Medulla oblongata (tissue), 1 donor: ENCODE measurements around the gene ARHGAP21.
"Not testable (repeated sequence)": the region's sequence is repeated elsewhere in the genome, so short reads cannot be mapped to it uniquely, and the experiment has no call there.

Experiments used
- DNase-seq: peaks from one replicate; pipeline ENCODE4 v3.0.0-alpha.2; 2015; ENCODE audit errors: extremely low spot score

ARHGAP21 gene

DNA sequence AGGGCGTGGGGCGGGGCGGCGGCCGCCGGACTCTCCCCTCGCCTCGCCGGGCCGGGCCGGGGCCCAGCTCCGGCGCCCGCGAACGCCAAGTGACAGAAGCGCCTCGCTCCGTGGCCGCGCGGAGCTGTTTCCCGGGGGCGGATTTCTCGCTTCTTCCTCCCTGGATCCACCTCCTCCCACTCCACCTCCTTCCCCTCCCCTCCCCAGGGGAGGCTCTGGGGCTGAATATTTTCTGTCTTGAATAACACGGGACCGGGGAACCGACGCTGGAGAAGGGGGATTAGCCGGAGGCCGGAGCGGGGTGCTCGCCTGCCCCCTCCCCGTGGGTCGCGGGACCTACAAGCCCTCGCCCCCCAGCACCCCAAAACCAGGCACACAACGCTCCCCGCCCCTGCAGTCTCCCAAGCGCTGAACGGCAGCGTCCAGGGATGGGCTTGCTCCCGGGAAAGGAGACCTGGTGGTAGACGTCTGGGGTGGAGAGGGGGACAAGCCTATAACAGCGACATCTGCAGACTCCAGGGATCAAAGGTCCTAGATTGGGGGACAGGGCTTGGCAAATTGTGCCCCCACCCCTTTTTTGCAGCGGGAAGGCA lies at the start of gene ARHGAP21:
TSS of gene ARHGAP21 (minus strand) at position 100 of the 593 bp plus-strand sequence. CDS start 1,988 bp downstream, outside the sequence.
- peak; percentile 87 for DNase-seq

DNA sequence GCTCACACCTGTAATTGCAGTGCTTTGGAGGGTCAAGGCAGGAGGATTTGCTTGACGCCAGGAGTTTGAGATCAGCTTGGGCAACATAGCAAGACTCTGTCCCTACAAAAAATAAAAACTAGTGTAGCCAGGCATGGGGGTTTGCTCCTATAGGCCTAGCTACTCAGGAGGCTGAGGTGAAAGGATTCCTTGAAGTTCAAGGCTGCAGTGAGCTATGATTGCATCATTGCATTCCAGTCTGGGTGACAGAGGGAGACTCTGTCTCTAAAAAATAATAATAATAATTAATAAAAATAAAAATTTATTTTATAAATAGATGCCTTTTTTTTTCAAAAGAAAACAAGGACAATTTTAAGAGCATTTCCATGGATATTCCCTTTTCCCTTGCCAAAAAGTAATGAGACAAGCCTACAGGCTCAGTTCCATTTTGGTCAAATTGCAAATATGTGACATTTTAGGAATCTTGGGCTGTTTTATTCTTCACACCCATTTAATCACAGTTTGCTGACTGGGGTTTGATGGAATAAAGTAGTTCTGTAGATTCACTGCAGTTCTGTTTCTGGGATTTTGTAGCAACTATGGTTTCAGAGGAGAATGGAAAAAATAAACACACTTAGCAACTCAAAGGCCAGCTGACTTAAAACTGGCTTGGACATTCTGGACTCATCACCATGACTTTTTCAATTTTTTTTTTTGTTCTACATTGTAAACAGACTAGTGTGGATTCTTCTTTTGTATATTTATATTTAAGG lies 48.4 kb upstream of the ARHGAP21 start:
- no peak for DNase-seq

DNA sequence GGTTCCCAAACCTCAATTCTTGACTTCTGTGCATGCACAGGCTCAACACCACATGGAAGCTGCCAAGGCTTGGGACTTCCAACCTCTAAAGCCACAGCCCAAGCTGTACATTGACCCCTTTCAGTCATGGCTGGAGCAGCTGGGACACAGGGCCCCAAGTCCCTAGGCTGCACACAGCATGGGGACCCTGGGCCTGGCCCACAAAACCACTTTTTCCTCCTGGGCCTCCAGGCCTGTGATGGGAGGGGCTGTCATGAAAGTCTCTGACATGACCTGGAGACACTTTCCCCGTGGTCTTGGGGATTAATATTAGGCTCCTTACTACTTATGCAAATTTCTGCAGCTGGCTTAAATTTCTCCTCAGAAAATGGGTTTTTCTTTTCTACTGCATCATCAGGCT lies 41.3 kb upstream of the ARHGAP21 start:
- DNase-seq, result not testable (repeated sequence)

DNA sequence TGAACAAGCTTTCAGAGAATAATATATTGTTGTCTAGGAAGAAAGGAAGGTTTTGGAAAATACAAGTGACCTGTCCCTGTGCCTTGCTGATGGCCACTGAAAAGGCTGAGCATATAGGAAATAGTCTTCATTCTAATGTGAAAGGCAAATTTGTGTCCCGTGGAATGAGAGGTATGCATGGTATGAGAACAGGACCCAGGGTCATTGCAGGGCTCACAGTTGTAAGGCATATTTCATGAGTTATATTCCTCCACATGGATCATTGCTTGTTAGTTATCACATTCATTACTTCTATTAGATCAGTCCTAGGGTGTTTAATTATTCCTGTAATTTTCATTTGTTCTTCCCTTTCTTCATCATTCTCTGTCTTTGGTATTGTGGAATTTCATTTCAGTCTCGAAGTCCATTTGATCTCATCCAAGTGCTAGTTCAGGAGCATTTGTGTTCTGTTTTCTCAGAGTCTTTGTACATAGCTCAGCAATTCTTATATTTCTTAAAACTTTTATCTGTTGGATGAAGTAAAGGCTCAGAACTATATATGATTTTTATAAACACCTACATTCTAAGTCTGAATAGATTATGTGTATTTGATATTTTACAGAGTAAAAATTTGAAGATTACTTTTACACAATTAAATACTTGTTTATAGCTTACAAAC lies 39.4 kb upstream of the ARHGAP21 start:
- no peak for DNase-seq

DNA sequence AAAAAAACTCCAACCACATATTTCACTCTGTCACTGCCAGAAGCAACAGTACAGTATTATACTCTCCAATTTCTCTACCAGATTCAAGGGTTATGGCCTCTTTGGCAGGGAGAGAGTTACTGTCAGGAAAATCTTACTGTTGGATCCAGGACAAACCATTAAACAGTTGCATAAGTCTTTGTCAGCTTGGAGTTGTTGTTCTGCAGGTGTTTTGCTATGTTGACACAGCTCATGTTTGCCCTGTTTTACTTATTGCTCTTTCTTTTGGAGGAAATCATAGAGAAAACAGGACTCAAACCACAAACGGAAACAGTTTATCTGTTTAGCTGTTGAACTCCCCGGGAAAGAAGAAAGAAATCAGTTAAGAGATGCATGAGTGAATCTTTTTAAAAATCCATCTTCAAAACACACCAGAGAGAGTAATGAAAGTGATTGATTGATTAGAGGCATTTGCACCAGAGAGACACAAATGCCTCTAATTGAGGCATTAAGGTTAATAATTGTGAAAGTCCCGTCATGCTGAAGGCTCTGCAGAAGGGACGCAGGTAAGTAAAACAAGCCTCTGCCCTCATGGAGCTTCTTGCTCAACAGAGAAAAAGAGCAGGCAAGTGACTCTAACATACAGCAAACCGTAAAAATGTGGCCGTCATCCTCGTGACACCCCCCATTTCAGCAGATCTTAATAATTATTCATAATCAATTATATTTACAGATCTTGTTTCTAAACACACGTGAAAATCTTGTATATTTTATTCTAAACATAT lies 38.7 kb upstream of the ARHGAP21 start:
- DNase-seq, result no peak

DNA sequence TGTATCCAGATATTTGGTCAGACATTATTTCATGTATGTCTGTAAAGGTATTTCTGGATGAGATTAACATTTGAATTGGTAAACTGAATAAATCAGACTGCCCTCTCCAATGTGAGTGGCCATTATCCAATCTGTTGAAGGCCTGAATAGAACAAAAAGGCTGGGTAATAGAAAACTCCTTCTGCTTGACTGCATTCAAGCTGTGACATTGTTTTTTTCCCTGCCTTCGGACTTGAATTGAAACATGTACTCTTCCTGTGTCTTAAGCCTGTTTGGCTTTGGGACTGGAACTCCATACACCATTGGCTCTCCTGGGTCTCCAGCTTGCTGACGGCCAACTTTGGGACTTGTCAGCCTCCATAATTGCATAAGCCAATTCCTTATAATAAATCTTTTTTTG lies 36.0 kb upstream of the ARHGAP21 start:
- peak; percentile 15 for DNase-seq

DNA sequence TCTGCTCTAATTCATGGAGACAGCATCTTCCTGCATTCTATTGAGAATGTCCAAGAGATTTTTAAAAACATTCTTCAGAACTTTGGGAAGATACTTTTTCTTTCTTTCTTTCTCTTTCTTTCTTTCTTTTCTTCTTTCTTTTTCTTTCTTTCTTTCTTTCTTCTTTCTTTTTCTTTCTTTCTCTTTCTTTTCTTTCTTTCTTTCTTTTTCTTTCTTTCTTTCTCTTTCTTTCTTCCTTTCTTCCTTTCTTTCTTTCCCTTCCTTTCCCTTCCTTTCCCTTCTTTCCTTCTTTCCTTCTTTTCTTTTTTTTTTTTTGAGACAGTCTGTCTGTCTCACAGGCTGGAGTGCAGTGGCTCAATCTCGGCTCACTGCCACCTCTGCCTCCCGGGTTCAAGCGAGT lies 34.6 kb upstream of the ARHGAP21 start:
- not testable (repeated sequence) for DNase-seq

DNA sequence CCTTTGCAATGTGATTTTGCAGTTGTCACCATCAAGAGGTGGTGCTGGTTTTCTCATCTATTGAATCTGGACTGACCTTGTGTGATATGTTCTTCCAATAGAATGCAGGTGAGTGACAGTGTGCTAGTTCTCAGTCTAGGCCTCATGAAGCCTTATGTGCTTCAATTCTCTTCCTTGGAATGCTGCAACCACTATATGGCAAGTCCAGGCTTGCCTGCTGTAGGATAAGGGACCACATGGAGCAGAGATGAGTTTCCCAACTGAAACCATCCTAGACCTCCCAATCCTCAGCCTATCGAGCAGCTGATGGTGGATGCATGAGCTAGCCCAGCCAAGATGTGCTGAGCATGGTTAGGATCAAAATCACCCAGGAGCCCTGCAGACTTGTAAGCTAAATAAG lies 32.6 kb upstream of the ARHGAP21 start:
- DNase-seq, result no peak

DNA sequence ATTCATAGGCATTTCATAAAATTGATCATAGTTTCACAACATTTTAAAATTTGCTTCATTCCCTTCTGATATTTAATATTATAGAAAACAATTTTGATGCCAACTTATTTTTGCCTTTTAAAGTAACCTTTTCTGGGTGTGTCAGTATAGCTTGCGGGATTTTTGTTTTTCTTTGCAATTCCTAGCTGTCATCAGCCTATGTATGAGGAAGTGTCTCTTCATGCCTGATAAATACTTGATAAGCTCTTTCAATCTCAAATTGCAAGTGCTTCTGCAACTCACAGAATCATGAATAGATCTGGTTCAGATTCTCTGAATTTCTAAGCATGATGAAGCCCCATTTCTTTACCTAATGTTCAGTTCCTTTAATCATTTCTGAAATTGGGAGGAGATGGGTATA lies 28.0 kb upstream of the ARHGAP21 start:
- DNase-seq, result no peak

DNA sequence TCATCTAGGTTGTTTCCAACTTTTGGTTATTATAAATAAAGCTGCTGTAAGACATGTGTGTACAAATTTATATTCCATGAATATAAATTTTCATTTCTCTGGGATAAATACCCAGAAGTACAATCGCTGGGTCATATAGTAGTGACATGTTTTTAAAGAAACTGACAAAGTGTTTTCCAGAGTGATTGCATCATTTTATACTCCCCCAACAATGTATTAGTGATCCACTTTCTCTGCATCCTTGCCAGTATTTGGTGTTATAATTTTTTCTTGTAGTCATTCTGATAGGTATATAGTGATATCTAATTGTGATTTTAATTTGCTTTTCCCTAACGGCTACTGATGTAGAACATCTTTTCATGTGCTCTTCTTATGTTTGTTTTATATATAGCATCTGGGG lies 27.0 kb upstream of the ARHGAP21 start:
- no peak for DNase-seq

DNA sequence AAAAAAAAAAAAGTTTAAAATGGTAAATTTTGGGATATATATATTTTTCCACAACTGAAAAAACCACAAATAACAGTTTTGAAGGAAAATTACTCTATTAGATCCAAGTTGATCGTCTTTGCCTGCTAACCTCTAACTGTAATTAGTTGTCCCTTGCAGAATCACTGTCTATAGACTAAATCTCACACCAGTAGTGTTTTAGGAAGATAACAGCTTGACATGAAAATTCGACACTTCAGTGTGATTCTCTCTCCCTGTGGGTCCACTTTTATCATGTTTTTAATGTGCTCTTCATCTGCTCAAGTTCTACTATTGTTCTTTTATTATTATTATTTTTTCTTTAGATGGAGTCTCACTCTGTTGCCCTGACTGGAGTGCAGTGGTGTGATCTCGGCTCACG lies 24.5 kb upstream of the ARHGAP21 start:
- no peak for DNase-seq

DNA sequence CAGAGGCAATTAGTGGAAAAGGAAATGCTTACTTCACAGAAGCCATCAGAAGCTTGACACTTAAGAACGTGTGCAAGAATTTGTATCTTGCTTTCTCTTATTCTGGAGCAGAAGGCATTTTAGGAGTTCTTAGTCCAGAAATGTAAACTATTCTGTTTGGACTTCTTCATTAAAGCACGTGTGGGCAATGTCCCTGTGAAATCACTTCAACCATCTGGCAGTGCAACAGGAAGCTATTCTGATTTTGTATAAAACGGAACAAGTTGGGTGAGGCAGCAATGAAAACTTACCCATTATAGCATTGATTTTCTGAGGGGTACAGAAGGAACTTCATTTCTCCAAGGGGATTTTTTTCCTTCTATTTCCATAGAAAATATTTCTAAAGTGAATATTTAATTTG lies 21.3 kb upstream of the ARHGAP21 start:
- DNase-seq, result no peak

DNA sequence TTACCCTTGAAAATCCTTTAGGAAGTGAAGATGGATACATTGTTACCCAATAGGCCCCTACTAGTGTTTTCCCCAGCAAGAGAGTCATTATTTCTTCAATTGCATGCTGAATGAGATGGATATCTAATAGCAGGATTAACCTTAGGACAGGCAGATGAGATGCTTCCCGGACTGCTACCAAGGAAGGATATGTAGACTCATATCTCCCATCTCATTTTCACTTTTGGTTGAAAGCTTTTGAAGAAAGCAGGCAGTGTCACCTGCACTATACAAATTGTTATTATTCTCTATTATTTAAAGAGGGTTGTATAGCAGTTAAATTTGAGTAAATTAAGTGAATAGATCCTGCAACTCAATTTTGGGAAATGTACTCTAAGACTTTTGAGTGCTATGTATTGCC lies 17.0 kb upstream of the ARHGAP21 start:
- DNase-seq, result no peak

DNA sequence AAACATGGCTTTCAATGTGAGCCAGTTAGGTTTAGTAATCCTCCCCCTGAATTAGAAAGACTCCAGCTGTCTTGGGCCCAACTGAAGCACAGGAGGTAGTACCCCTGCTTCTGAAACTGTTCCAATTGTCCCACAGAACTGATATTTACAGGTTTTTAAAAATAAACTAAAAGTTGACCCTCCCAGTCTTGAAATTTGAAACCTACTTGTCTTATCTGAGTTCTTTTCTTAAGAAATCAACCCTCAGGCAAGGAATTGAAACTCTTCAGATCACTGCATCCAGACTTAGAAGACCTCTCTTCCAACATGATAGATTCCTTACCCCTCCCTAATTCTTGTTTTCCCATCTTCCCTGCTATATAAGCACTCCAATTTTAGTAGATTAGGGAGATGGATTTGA lies 13.3 kb upstream of the ARHGAP21 start:
- no peak for DNase-seq

DNA sequence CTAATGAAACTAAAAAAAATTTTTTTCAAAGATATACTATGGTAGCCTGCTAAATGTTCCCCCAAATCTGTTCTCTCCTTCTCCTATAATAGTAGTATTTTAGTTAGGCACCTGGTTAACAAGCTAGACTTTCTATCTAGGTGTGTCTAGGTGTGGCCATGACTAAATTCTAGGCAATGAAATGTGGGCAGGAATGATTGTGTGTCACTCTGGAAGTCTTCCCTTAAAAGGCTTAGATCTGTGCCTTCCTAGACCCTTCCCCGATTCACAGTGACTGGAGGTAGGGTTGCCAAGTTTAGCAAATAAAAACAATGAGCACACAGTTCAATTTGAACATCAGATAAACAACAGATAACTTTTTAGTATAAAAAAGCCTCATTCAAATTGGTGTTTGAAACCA lies 8.3 kb upstream of the ARHGAP21 start:
- no peak for DNase-seq

DNA sequence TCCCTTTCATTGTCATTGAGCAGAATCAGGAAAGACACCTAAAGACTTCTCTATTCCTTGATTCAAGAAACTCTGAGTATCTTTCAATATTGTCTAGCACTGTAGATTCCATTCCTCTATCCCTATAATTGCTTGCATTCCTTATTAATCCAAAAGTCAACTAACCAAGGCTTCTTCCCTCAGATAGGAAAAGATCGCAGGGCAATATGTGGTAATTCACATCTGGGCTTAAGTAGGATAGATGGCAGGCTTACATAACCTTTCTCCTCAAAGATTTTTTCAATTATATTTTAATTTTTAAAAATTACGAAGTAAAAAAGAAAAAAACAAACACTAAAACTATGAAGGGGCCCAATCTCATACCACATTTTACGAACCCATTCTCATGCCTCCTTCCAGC lies 7.1 kb upstream of the ARHGAP21 start:
- no peak for DNase-seq

DNA sequence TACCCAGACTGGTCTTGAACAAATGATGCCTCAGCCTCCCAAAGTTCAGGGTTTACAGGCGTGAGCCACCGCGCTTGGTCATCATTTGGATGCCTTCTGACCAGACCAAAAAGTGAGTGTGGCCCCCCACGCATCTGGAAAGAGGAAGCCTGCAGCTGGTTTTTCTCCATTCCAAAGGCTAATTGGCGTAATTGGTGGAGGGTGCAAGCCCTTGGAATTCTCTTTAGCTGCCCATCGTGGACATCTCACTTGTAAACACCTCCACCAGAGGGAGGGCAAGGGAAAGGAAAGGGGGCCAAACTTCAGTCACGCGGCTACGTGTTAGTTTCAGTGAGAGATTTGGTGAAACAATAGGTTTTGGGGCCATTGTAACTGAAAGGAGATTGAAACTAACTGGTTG lies 4.1 kb upstream of the ARHGAP21 start:
- DNase-seq, result no peak

DNA sequence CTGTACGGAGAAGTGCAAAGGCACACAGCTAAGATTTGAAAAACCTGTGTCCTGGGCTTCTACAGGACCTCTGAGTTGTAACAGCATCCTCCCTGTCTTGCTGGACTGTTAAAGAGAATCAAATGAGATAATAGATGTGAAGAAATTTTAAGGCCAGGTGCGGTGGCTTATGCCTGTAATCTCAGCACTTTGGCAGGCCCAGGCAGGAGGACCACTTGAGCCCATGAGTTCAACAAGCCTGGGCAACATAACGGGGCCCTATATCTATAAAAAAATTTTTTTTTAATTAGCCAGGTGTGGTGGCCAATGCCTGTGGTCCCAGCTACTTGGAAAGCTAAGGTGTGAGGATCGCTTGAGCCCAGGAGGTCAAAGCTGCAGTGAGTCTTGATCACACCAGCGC lies 2.9 kb upstream of the ARHGAP21 start:
- DNase-seq, result no peak

DNA sequence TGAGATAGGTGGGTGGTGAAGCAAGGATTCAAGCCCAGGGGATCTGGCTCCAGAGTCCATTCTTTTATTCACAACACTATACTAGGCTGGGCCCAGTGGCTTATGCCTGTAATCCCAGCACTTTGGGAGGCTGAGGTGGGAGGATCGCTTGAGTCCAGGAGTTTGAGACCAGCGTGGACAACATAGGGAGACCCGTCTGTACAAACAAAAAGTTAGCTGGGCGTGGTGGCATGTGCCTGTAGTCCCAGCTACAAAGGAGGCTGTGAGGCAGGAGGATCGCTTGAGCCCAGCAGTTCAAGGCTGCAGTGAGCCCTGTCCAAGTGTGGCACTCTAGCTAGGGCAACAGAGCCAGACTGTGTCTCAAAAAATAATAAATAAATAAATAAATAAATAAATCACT lies 2.3 kb upstream of the ARHGAP21 start:
- DNase-seq, result not testable (repeated sequence)

DNA sequence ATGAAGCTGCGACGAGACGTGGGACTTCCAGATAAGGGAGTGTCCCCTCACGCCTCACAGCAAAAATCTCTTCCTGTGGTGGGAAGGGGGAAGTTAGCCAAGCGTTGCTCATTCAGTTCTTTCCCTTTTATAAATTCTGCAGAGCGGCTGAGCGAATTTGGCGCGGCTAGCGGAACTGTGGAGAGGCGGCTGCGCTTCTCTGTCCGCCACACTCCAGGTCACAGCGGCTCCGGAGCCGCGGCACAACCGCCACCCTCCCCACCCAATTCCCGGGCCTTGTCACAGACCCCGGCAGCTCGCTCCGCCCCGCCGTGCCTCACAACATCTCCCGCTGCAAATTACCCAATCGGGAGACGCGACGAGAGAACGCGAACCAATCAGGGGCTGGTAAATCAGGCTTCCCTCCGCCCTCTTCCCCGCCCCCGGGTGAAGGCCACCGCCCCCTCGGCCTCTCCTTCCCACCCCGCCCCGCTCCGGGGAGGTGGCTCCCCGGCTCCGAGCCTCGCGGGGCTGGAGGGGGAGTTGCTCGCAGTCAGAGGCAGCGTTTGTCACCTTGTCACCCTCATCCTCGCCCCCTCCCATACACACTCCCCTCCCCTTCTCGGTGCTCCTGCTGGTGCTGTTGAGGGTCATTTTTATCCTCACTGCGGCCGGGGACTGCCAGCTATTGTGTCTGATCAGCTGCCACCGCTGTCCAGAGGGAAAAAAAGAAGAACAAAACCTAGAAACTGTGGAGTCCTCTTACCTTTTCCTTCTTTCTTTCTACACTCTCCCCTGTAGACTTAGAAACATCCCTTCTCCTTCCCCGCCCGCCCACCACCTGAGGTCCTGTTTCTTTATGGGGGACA lies 918 bp upstream of the ARHGAP21 start:
- peak; percentile 99 for DNase-seq

DNA sequence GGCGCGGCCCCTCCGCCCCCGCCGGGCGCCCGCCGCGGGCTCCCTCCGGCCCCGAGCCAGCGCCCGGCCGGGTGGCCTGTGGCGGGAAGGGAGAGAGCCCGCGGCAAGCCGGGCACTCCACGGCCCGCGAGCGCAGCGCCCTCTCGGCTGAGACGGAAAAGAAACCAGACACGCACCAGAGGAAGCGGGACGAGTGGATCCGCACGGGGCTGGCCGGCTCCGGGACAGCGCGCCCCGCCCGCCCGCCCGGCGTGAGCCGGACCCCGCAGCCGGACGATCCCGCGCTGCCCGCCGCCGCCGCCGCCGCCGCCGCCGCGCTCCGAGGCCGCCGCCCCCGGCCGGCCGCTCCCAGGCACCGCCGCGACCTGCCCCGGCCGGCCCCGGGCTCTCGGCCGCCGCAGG lies 300 bp downstream of the ARHGAP21 start:
- no peak for DNase-seq
